CD1c-positive myeloid dendritic cell (primary cell): ENCODE data around the gene MACROH2A1.
A peak's percentile ranks its signal among the peaks of the same experiment; 100 is the strongest.

Source experiments
- DNase-seq: peaks from one replicate; pipeline ENCODE4 v3.0.0-alpha.2; 2016; ENCODE audit errors: extremely low spot score

MACROH2A1 gene

GRCh38 chr5:135318924-135319323 is 80.1 kb downstream of the MACROH2A1 start:
- no peak for DNase-seq

GRCh38 chr5:135318037-135318436 is 81.0 kb downstream of the MACROH2A1 start:
- DNase-seq, result no peak

- no peak for DNase-seq
Observed at GRCh38 chr5:135317286-135317685, 81.7 kb downstream of the MACROH2A1 start.

- DNase-seq, result no peak
Observed at GRCh38 chr5:135315386-135315785, 83.6 kb downstream of the MACROH2A1 start.

DNA sequence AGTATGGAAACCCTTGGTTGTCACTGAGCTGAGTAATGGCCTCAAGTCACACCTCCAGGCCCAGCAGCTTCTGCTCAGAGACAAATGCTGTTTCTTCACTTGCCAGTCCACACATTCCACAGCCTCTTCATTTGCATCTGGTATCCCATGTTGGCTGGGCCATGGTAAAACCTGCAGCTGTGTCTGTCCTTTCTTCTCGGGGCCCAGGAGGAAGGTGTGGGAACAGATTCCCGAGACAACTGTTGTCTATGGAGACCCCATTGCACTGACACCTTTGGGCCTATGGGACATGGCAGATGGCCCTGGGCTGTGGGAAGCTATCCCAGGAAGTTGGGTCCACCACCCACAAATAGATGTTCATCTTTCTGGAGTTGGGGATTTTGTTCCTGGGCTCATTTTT is 85.1 kb downstream of the MACROH2A1 start:
- DNase-seq, result no peak

DNA sequence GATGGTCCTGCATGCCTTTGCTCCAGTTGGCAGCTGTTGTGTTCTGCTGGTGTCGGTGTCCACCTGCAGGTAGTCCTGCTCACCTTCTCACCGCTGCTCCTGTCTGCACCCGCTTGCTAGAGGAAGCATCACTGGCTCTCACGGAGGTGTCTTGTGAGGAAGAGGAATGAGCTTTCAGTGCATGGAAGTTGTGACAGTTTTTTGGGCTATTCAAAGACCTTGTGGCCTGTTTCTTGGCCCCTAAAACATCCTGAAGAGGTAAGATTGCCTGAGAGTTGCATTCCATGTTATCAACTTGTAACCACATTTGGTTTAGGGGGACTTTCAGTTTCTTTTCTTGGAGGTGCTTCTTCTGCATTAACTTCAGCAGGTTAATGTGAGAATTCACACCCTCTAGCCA is 85.6 kb downstream of the MACROH2A1 start:
- no peak for DNase-seq

DNA sequence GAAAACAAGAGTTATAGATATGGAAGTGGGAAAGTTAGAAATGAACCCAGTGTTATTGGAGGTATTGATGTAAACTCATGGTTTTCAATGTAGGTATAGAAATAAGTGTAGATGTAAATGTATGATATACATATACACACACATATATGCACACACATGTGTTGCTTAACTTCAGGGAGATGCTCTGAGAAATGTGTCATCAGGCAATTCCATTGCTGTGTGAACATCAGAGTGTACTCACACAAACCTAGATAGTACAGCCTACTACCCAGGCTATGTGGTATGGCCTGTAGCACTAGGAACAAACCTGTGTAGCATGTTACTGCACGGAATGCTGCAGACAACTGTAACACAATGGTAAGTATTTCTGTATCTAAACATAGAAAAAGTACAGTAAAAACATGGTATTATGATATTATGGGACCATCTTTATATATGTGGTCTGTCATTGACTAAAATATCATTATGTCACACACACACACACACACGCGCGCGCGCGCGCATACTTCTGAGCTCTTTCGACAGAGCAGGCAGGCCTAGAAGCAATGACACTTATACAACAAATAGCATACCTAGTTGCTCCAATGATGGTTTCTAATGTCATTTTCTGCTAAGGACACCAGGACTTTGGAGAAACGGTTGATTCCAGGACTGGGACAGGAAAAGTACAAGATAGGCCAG is 86.6 kb downstream of the MACROH2A1 start:
- DNase-seq, result no peak

DNA sequence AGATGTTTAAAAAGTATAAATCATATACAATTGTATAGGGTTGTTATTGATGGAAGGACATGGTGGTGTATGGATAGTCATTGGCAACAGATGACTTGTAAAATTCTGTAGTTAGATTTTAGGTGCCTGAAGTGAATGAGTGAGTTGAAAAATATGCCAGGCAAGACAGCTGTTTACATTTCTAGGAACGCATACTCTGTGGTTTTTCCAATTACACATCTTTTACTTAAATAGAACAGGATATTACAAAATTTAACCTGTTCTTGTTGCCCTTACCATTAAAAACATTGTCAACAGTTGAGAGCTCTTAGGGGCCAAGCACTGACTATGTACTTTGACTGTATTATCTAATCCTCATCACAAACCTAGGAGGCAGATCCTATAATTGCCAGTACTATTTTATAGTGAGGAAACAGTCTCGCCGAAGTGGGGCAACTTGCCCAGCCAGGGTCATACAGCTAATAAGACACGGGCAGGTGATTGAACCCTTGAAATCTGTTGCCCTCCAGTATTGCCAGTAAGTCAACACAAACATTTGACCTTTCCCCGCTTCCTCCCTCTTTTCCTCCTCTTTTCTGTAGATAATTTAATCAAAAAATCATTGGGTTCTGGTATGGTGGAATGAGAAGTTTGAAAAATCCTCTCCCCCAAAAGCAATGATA is 88.6 kb downstream of the MACROH2A1 start:
- no peak for DNase-seq

DNA sequence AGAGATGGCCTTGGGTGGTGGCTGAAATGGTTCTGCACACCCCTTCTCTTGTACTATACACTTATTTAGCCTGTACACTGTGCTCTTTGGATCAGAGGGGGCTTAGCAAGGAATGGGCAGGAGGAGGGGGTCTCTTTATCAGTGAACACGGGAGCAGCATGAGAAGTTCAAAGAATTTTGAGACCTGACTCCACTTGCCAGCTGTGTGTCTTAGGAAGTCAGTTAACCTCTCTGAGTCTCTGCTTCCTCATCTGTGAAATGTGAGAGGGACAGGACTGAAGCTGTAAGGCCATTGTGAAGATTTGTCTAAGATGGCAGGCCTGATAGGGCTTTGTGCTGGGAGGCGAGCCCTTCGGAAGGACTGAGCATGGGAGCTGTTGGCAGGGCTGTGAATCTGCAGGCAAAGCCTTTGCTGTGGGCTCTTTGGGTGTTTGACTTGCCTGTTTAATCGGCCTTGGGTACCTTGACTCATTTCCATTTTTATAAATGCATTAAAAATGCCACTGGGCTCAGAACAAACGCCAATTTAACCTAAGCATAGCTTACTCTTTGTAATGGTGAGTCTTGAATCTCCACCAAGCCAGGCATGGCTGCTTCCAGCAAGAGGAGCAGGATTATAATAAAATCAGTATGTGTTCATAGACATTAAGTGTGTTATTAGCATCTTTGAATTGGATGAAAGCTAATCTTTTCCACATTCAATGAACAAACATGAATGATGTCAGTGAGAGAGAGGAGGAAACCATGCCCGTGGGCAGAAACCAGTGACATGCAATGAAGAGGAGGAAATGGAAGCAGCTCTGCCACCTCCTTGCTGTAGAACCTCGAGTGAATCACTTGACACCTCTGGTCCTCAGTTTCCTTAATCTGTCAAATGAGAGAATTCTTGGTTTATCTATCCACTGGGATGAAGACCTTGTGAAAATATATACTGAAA is 89.4 kb downstream of the MACROH2A1 start:
- DNase-seq, result peak; percentile 4

DNA sequence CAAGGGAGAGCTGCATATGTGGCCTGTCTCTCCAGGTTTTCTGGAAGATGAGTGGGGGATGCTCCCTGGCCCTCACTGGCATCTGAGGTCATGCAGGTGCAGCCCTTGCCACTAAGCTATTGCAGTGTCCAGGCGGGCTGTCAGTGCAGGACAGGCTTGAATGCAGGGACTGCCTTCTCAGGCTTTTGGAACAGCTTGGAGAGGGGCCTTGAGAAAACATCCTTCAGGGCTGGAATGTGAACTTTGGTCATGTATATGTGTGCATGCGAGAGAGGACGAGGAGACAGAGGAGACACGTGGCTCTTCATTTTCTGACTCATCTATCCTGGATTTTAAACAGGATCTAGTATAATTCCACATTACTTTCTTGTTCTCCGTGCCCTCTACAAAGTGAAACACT is 90.3 kb downstream of the MACROH2A1 start:
- DNase-seq, result no peak

DNA sequence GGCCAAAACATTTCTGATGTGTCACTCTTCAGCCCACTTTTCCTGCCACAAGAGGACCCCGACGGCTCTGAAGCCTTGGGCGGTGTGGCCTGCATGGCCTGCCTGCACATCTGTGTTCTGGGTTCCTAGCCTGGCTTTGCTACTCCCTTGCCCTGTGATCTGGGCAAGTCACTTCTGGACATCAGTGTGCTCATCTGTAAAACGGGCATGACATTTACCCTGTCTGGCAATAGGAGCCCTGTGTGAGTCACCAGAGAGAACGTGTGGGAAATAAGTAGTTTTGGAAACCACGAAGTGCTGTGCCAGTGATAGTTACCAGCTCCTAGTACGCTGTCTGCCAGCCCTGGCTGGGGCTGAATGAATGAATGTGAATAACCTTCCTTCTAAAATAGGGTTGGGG is 90.8 kb downstream of the MACROH2A1 start:
- DNase-seq, result no peak

DNA sequence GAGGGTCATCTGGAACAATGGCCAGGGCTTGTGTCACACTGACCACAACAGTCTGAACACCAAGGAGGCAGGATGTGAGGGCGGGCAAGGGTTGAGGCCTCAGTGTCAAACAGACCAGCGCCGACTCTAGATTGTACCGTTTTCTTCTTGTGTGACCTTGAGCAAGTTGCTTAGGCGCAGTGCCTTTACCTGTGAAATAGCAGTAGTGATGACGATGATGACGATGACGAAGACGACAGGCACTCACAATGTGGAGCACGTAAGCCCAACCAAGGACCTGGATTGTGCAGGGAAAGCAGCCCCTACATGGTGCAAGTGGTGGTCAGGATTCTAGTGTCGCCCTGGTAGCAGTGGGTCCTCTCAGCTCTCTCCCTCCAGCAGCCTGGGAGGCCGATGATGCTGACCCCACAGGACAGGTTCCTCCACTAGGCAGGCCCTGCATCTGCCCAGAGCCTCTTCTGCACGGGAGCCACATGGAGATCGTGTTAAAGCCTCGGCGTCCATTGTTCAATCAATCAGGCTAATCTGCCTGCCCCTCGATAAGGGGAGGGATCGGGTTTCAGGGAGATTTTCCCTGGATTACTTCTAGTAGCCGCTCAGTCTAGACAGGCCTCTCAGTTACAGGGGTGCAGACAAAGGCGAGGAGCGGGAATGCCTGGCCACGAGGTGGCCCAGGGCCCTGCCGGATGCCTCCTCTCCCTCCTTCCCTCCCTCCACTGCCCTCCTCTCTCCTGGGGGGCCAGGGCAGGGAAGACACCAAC is 91.7 kb downstream of the MACROH2A1 start:
- DNase-seq, result no peak

GRCh38 chr5:135306557-135306956 is 92.5 kb downstream of the MACROH2A1 start:
- no peak for DNase-seq

- no peak for DNase-seq
Observed at GRCh38 chr5:135304352-135305221, 94.4 kb downstream of the MACROH2A1 start.

- no peak for DNase-seq
Observed at GRCh38 chr5:135303582-135304173, 95.4 kb downstream of the MACROH2A1 start.

GRCh38 chr5:135296900-135297816 is 101.9 kb downstream of the MACROH2A1 start:
- DNase-seq, result no peak

DNA sequence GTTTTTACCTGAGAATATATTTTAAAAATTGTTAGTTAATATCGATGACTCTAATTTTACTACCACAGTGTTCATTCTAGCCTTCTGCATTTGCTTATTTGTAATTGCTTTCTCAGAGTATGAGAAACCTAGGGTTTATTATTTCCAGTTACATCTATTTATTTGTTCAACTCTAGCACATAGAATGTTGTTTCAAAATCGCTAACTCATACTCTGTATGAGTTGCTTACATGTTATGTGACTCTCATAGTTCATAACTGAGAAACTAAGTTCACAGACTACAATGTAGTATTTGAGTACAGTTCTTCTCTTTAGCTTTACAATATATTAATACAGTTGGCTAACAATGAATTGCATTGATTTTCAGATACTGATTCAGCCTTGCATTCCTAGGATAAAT is 103.2 kb downstream of the MACROH2A1 start:
- DNase-seq, result no peak

- DNase-seq, result no peak
Observed at GRCh38 chr5:135294793-135295192, 104.2 kb downstream of the MACROH2A1 start.

GRCh38 chr5:135289651-135290050 is 109.4 kb downstream of the MACROH2A1 start:
- no peak for DNase-seq
